GM18526 (cell line): ENCODE results near the gene C13orf42.

Source experiments
- POLR2A ChIP-seq: IDR thresholded peaks from 3 replicates; pipeline ENCODE4 v1.6.1; 2011; ENCODE audit not compliant: insufficient read length; ENCODE audit errors: extremely low read depth

The C13orf42 gene

DNA sequence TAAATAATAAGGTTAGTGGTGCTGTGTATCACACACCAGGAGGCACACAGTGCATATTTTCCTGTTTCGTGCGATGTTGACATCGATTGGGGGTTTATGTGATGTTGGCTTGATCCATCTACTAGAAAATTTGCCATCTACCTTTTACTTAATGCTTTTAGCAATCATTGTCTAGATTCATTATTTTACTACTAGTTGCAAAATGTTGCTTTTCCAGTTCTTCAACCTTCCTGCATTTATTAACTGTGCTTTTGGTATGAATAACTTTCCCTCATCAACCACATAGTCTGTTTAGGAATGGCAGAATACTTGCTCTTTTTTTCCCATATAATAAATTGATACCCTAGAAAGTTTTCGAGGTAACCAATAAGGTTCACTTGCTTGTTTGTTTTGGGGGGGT is 17.5 kb downstream of the C13orf42 start:
- TF ChIP-seq POLR2A, result no peak

DNA sequence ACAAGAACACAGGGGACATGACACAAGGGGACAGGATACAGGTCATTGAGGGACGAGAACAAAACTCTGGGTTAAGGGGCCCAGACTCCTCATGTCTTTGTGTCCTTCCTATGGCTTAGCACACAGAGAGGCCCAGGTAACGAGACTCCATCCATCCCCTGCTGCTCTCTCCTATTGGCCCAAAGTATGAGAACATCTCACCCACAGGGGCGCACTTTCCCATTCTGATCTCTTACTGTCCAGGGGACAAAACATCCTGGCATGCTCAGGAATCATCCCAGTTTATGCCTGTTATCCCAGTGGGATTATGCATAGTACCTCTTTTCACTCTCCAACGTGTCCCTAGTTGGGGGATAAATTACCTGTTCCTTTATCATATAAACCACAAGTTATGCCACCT is 19.2 kb downstream of the C13orf42 start:
- TF ChIP-seq POLR2A, result no peak

DNA sequence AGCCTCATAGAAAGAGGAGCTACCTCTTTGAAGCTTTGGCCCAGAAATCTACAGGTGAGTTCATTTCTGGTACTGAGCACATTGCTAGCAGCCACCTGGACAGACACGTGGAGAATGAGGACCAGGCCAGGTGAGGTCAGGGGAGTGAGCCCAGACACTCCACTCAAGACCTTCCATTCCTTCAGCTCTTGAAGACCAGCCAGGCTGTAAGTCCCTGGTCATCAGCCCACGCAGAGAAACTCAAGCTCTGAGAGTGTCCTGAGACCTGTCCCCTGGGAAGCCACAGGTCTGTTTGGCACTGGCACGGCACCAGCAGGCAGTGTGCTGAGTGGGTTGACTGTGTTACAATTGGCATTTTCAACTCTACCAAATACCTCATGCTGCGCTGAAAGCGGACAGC is 27.4 kb downstream of the C13orf42 start:
- no peak for TF ChIP-seq POLR2A

DNA sequence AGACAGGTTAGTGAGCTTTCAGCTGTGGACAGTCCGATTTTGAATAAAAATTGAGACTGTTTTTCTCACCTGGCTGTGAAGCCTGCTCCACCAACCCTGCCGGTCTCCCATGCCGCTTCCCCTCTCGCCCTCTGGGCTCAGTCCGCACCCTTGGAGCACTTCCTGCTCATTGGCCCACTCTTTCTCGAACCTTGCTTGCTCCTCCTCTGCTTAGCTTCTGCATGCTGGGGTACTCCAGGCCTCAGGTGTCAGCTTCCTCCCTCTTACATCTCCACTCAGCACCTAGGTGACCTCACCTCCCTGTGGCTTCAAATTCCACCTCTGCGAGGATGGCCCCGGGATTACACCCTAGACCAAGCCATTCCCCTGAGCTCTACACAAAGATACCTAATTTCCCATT is 39.6 kb downstream of the C13orf42 start:
- TF ChIP-seq POLR2A, result no peak

DNA sequence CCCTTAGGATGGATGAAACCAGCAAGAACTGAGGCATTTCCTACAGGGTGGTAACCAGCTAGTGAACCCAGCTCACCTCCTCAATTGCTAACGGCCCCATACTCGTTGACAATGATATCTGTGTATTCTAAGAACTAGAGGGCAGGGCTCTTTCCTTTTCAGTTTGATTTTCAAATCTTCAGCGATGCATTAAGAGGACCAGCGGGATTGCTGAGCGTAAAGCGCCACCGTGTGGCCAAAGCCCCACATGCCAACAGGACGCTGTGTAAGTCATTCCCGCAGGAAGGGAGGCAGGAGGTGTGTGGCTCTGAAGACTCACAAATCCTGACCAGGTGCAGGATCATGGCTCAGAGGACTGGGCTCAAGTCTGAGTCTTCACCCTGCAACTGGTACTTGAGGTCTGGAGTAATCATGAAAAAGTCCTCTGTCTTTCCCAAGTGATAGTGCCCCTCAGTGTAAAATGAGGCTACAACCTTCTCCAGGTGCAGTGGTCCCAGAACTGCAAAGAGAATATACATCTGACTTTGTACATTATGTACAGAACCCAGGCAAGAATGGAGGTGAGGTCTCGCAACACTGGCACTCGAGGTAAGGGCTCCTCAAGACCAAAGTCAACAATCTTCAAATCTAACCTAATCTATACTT is 40.9 kb downstream of the C13orf42 start:
- no peak for TF ChIP-seq POLR2A

DNA sequence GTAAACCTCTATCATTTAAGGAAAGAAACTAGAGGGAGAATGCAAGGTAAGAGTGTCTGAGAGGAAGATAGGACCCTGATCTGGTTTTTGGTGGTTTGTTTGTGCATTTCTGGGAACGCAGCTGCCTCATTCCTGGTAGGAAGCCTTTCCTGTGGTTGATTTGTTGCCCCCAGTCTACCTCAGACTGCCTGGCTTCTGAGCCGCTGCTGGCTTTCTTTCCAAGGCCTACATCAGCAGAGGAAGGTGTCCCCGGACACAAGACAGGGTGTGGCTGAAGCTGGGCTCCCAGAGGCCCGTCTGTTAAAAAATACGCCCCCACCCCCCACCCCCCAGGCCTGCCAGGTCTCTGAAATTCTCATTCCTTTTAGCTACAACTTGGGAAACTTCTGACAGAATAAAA is 42.6 kb downstream of the C13orf42 start:
- TF ChIP-seq POLR2A, result no peak

DNA sequence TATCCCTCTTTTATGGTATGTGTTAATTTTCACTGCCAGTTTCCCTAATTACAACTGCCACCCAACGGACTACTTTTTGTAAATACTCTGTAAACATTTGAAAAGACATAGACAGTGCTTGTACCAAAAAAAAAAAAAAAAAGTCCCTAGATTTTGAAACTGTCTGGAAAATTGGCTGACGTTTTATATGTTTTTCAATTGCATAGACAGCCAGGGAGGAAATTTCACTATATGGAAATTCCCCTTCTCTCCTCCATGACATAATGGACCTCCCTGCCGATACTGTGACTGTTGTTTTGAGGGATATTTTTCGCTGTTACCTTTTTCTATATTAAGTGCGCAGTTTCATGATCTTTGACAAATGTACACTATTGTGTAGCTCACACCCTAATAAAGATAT is 43.4 kb downstream of the C13orf42 start:
- no peak for TF ChIP-seq POLR2A

DNA sequence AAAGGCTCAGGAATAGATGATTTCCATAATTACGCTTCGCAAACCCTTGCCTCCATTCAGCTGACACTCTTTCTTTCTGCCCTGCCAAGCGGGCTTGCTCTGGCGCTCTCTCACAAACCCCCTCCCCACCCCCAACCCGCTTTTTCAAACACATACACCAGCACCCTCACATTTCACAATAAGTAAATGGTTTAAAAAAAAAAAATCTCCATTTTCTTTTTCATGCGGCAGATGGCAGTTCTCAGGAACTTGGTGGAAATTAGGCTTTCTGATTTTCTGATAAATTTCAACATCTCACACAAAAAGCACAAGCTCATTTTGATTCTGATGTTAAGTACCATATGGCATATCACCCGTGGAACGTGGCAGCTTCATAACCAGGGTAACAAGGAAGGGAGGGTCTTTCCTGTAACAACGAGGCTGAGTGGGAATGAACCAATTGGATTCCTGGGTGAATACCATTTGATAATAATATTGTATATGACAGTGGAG is 43.8 kb downstream of the C13orf42 start:
- no peak for TF ChIP-seq POLR2A

DNA sequence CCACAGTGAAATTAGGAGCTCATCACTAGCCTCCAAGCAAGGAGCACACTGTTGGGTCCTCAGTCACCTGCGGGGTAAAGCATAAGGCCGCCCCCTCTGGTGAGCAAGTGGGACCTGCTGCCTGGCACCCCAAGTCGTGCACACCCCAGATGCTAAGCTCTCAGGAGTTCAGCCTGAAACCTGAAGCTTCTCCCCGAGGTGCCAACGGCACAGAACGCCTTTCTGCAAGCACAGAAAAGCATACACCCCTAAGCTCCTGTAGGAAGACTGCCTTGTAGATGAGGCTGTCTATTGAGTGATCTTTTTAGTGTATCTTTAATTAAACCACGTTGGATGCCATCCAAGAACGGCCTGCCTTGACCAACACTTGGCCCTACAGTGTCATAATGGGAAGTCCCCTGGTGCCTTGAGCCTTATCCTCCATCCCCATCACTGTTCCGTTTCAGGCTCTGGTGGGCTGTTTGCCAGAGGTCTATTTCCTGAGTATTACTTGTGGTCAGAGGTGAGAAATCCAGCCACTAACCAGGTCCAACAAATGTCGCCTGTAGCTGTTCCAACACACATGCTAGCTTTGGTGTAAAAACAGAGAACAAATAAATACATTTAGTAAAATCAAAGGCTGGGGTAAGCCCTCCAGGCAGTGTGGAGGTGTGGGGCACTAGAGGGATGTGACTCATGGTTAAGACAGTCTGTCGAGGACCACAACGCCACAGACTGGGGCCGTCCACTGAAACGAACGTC is 44.8 kb downstream of the C13orf42 start:
- no peak for TF ChIP-seq POLR2A

DNA sequence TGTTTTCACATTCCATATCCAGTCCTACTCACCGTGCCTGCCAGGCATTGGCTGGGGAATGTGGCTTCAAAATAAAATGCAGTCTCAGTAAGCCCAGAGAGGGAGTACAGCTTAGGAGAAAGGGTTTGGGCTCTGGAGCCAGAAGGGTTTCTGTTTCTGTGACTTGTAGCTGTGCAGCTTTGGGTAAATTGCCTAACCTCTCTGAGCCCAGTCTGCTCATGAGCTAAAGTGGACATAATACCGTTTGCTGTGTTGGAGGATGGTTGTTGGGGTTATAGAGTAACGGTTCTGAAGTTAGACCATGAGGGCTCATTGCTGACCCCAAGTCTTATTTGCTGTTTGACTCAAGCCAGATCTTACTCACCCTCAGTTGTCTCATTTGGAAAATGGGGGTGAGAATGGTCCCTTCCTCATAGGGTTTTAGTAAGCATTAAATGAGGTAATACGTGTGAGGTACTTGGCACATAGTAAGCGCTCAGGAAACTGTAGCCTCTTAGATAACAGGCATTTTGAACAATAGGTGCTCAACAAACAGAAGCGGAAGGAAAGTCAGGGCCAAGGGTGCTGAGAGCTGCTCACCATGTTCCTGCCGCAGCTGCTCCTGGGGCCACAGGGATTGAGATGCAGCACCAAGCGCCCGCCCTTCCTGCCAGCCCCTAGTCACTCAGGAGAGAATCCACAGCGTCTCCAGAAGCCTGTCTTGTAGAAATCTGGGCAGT is 45.5 kb downstream of the C13orf42 start:
- TF ChIP-seq POLR2A, result no peak

DNA sequence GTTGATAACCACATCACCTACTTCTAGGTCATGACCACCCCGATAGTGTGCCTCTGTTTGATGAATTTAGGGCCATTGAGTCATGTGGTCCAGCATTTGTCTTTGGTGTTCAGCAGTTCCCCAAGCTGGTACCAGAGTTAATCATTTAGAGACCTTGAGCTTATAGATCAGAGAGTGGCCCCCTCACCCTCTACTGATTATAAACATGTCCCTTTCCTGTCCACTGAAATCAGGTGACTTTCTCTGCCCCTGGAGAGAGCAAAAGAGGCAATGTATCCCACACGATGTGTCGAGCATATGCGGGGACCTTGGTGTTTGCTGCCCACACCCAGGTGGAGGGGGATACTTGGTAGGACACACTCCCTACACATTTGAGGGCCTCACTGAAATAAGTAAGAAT is 46.3 kb downstream of the C13orf42 start:
- no peak for TF ChIP-seq POLR2A

DNA sequence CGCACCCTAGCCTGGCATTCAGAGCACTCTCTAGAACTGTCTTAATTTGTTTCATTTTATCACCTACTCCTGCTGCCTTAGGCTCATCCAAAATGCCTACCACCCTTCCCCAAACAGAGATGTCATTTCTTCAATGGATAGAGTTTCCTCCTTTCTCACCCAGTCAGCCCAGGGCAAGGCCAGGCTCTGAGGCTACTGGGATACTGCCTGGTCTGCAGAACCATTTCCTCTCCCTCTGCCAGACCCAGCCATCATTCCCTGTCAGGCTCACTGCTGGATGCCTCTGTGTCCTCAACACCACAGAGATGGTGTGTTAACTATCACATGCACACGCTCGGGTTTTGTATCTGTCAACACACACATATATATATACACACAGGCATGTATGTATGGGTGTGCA is 47.2 kb downstream of the C13orf42 start:
- TF ChIP-seq POLR2A, result no peak

DNA sequence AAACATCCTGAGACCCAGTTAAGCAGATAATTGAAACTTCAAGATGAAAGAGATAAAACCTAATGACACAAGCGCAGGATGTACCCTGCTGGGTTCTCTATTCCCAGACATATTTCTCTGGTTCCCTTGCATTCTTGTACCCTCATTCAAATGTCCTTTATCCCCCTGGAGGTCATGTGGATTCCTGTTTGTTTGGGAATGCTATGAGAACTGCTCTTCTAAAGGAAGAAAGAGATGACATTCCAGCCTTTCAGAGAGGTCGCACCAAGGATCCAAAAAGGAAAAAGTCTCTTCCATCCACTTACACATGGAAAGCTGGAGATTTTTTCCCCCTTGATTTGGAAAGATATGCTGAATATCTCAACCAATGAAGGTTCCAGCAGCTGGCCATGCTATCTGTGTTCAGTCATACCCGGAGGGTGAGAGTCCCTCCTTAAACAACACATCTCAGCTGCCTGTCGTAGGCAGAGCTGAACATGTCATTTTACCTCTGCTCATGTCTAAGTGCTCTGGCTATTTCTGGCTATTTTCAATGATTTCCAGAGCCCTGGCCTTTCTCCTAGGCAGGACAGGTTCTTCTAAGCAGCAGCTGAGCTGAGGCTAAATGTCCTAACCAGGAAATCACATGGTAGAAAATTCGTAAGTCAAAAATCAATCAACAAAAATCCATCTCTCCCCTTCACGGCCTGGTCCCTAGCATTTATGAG is 52.5 kb downstream of the C13orf42 start:
- no peak for TF ChIP-seq POLR2A

DNA sequence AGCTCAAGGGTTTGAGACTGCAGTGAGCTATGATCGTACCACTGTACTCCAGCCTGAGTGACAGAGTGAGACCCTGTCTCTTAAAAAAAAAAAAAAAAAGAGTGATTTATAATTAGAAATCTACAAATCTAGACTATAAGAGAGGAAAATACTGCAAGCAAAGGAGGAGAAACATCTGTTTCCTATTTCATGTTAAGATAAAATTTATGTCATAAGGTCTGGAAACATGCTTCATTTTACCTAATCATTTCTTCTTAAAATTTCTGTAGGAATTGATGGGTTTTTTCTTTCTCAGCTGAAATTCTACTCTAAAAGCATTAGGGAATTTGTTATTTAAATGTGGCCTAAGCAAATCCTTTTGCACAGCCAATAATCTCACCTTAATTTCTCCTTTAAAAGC is 53.2 kb downstream of the C13orf42 start:
- TF ChIP-seq POLR2A, result no peak

DNA sequence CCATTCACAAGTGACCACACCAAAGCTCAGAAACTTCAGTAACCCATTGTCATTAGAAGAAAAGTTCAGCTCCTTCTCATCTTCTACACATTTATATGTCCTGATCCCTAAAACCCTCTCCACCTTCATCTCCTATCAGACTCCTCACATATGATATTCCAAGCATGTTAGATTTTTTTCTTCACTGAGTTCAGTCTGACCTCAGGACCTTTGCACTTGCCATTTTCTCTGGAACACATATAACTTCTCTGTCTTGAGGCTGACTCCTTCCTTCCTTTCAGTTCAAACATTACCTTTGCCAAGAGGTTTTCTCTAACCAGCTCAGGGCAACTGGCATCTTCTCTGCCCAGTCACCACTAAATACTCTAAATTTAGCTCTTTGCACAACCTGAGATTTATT is 54.1 kb downstream of the C13orf42 start:
- no peak for TF ChIP-seq POLR2A
